Activated CD4-positive, CD25-positive, alpha-beta regulatory T cell treated with anti-CD3 and anti-CD28 coated beads, Interleukin-2, amount 50 U/mL, for 72 hours (primary cell): ENCODE results near the gene C2orf76.
A peak's percentile ranks its signal among the peaks of the same experiment; 100 is the strongest.
"Not testable (repeated sequence)": the region's sequence is repeated elsewhere in the genome, so short reads cannot be mapped to it uniquely, and the experiment has no call there.

Source experiments
- DNase-seq: peaks from one replicate; pipeline ENCODE4 v3.0.0; 2021

Gene C2orf76

GRCh38 chr2:119377294-119377992, 10.8 kb upstream of the C2orf76 start:
- DNase-seq: no peak

GRCh38 chr2:119376810-119377209, 10.2 kb upstream of the C2orf76 start:
- no peak for DNase-seq

GRCh38 chr2:119376406-119376805, 9.8 kb upstream of the C2orf76 start:
- not testable (repeated sequence) for DNase-seq

GRCh38 chr2:119373907-119374745, 7.5 kb upstream of the C2orf76 start:
- DNase-seq: not testable (repeated sequence)

- DNase-seq: no peak
These were observed 6.3 kb upstream of the C2orf76 start for GRCh38 chr2:119372778-119373568.

GRCh38 chr2:119371111-119371510, 4.5 kb upstream of the C2orf76 start:
- no peak for DNase-seq

- no peak for DNase-seq
These were observed 3.2 kb upstream of the C2orf76 start for GRCh38 chr2:119369845-119370244.

GRCh38 chr2:119367472-119368099, 952 bp upstream of the C2orf76 start:
- peak; percentile 39 for DNase-seq

GRCh38 chr2:119366161-119366648, 429 bp downstream of the C2orf76 start:
- no peak for DNase-seq

- no peak for DNase-seq
These were observed 1.2 kb downstream of the C2orf76 start for GRCh38 chr2:119365436-119365835.

- DNase-seq: no peak
These were observed 1.8 kb downstream of the C2orf76 start for GRCh38 chr2:119364798-119365197.

- DNase-seq: no peak
These were observed 6.1 kb downstream of the C2orf76 start for GRCh38 chr2:119360423-119360966.

GRCh38 chr2:119359774-119360173, 6.9 kb downstream of the C2orf76 start:
- DNase-seq: no peak

GRCh38 chr2:119354860-119355259, 11.8 kb downstream of the C2orf76 start:
- DNase-seq: no peak

GRCh38 chr2:119352357-119352756, 14.3 kb downstream of the C2orf76 start:
- no peak for DNase-seq

GRCh38 chr2:119350311-119350998, 16.2 kb downstream of the C2orf76 start:
- no peak for DNase-seq

GRCh38 chr2:119349289-119349688, 17.3 kb downstream of the C2orf76 start:
- no peak for DNase-seq

GRCh38 chr2:119341684-119342083, 24.9 kb downstream of the C2orf76 start:
- no peak for DNase-seq

- no peak for DNase-seq
These were observed 27.1 kb downstream of the C2orf76 start for GRCh38 chr2:119339562-119339923.

GRCh38 chr2:119338826-119339561, 27.6 kb downstream of the C2orf76 start:
- DNase-seq: no peak

- DNase-seq: no peak
These were observed 28.4 kb downstream of the C2orf76 start for GRCh38 chr2:119338272-119338671.
